K562 (cell line): ENCODE results near the gene TGOLN2.

Experiments used
- BMI1 ChIP-seq: fragments of 150-350 bp; IDR thresholded peaks from 2 replicates; pipeline ENCODE4 v1.6.1; 2014; ENCODE audit warnings: low read length
- CBX8 ChIP-seq: fragments of 200-600 bp; sonication (generic); IDR thresholded peaks from 2 replicates; pipeline ENCODE4 v1.6.1; 2012; ENCODE audit warnings: borderline replicate concordance, mixed run types, low read depth, mild to moderate bottlenecking, moderate library complexity, mixed read lengths, low read length, control low read depth, inconsistent platforms; ENCODE audit not compliant: poor library complexity, severe bottlenecking; ENCODE audit errors: extremely low read depth
- CTCF ChIP-seq, 3 experiments: IDR thresholded peaks in 2 of 3; conservative IDR thresholded peaks in 1 of 3; 2 replicates each; pipeline ENCODE4 v1.5.1; 2011 to 2012; ENCODE audit warnings: low read length in 3 of 3, mild to moderate bottlenecking in 3 of 3, control low read depth in 2 of 3, improper control_type of control experiment in 1 of 3, inconsistent platforms in 1 of 3, low read depth in 1 of 3, mixed read lengths in 1 of 3, moderate library complexity in 1 of 3; ENCODE audit not compliant: insufficient read depth in 2 of 3
- GMEB1 ChIP-seq: fragments of 250-450 bp; sonication (Bioruptor Pico); IDR thresholded peaks from 2 replicates; pipeline ENCODE4 v1.4.0; 2020; ENCODE audit warnings: mild to moderate bottlenecking
- JUNB ChIP-seq: fragments of 450-650 bp; formaldehyde crosslinking; conservative IDR thresholded peaks from 2 replicates; pipeline ENCODE4 v1.4.0; 2020; ENCODE audit warnings: mild to moderate bottlenecking
- NCOA1 ChIP-seq: fragments of 450-650 bp; IDR thresholded peaks from 2 replicates; pipeline ENCODE4 v1.6.1; 2016; ENCODE audit warnings: low read depth
- POLR2A ChIP-seq: fragments of 450-650 bp; conservative IDR thresholded peaks from 2 replicates; pipeline ENCODE4 v1.6.1; 2016
- SMC3 ChIP-seq: conservative IDR thresholded peaks from 2 replicates; pipeline ENCODE4 v1.6.1; 2011; ENCODE audit warnings: low read depth, low read length, improper control_type of control experiment; ENCODE audit not compliant: insufficient read depth
- THAP7 ChIP-seq: fragments of 250-450 bp; sonication (Bioruptor Pico); IDR thresholded peaks from 2 replicates; pipeline ENCODE4 v1.5.0; 2021
- ZFP30 ChIP-seq: fragments of 250-450 bp; sonication (Bioruptor Pico); IDR thresholded peaks from 2 replicates; pipeline ENCODE4 v1.8.0; 2022; ENCODE audit warnings: moderate library complexity, mild to moderate bottlenecking, inconsistent platforms, borderline replicate concordance
- ZNF274 ChIP-seq: IDR thresholded peaks from 2 replicates; pipeline ENCODE4 v1.6.1; 2011; ENCODE audit warnings: low read depth, mild to moderate bottlenecking, low read length, moderate library complexity, borderline replicate concordance

- TF ChIP-seq POLR2A, result no peak
- no peak for TF ChIP-seq THAP7 (CRISPR knock-in tag)
- no peak for TF ChIP-seq CTCF (IDR thresholded peaks at IDR 0.05 in 2 of 3, conservative IDR thresholded peaks at IDR 0.05 in 1 of 3; ENCODE audit: insufficient read depth in 2 of 3, low read depth in 1 of 3, low read length in 3 of 3)
- no peak for TF ChIP-seq CBX8
- TF ChIP-seq ZNF274, result no peak
- TF ChIP-seq ZFP30 (CRISPR knock-in tag), result no peak
- TF ChIP-seq SMC3, result no peak
- no peak for TF ChIP-seq JUNB (CRISPR knock-in tag)
- no peak for TF ChIP-seq BMI1
- TF ChIP-seq GMEB1 (CRISPR knock-in tag), result no peak
- no peak for TF ChIP-seq NCOA1
These were observed 49.4 kb downstream of the TGOLN2 start for GRCh38 chr2:85278361-85278760.
